ENCODE results near the gene AUP1.
A peak's percentile ranks its signal among the peaks of the same experiment; 100 is the strongest.
"Not testable (repeated sequence)": the region's sequence is repeated elsewhere in the genome, so short reads cannot be mapped to it uniquely, and the experiment has no call there.

Gene AUP1

DNA sequence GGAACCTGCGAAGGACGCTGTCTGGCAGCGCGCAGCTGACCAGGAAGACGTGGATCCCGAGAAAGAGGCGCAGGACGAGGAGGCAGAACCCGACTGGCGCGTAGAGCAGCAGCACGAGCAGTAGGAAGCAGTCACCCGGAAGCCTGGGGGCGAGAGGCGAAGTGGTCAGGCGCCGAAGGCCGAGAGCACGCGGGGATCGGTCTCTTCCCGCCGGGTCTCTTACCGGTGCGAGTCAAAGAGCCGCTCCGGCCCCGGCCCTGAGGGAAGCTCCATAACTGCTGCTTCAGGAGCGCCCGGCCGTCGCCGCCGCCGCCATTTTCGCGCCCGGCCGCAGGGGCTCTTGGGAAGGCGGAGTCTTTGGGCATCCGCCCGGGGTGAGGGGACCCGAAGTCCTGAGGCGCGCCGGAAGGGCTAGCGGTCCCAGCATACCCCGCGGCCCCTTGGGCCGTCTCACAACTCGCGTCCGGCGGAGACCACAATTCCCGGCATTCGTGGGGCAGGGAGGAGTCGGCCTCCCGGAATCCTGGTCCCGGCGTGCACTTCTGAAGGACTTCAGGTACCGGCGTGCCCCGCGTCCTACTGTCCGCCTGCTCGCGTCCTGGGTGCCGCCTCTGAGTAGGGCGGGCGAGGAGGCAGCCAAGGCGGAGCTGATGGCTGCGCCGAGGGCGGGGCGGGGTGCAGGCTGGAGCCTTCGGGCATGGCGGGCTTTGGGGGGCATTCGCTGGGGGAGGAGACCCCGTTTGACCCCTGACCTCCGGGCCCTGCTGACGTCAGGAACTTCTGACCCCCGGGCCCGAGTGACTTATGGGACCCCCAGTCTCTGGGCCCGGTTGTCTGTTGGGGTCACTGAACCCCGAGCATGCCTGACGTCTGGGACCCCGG, at the start of gene AUP1, which contains the start of gene HTRA2:
TSS of gene AUP1 (minus strand) at position 350 of the 882 bp plus-strand sequence. CDS start at position 273, 77 bp downstream.
TSS of gene HTRA2 (plus strand) at position 577 of the 882 bp plus-strand sequence. CDS start at position 651, 74 bp downstream.
- peak; percentile 93 for DNase-seq

GRCh38 chr2:74578408-74578807, 48.9 kb upstream of the AUP1 start:
- no peak for DNase-seq

DNA sequence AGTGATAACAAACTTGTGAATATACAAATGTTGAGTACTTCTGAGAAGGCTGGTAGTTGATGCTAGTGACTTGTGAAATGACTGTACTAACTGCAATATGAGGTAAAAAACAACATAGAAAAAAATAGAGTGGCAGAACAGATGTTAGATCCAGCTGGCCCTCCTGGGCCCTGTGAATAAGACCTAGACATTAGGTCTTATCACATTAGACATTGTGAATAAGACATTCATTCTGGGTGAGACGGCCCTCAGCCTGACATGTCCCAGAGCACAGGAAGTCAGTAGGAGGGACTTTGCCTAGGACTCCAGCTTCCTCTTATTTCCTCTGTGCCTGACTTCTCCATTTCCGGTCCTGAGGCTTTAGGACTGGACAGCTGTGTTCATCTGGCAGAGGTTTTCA, 47.9 kb upstream of the AUP1 start:
- no peak for DNase-seq

DNA sequence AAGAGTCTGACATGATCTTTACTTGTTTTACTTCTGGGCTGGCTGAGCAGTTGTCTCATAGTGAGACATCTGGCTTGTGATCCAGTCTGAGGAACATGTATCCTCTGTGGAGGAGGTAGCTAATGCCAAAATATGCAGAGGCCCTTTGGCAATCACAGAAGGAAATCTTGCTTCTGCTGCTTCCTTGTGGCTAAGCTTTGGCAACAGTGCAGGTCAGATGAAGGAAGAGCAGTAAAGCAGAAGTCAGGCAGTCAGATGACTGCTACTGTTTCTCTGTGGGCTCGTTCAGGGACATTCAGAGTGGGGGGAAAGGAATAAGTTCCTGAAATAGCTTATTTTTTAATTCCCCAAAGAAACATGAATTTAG, 47.3 kb upstream of the AUP1 start:
- no peak for DNase-seq

DNA sequence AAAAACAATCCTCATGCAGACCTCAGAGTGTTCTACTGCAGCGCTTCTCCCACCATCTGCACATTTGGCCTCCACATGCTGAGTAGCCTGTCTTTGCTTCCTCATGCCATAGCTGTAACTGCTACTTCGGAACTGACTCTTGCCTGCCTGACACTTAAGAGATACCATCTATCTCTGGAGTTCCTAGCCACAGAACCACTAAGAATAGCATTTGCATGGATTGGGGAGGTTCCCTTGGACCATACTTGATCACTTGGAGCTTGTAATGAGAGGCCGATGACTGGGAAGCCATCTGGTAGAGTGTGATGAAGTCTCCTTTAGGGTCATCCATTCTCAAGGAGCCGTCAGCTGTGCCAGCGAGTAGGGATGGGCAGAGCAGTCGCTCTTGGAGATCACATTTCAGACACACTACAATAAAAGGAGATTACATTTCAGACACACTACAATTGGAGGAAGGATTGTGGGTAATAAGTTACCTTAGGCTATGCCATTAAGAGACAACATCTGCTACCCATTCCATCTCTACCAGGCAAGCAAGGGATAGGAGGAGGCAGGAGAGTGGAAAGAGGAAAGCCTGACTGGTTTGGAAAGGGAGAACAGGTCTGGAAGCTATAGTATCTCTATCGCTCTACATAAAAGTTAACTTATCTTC, 46.8 kb upstream of the AUP1 start:
- DNase-seq, result no peak

- DNase-seq, result no peak
These were observed 45.8 kb upstream of the AUP1 start for GRCh38 chr2:74575320-74575719.

- DNase-seq, result no peak
These were observed 44.4 kb upstream of the AUP1 start for GRCh38 chr2:74573747-74574562.

DNA sequence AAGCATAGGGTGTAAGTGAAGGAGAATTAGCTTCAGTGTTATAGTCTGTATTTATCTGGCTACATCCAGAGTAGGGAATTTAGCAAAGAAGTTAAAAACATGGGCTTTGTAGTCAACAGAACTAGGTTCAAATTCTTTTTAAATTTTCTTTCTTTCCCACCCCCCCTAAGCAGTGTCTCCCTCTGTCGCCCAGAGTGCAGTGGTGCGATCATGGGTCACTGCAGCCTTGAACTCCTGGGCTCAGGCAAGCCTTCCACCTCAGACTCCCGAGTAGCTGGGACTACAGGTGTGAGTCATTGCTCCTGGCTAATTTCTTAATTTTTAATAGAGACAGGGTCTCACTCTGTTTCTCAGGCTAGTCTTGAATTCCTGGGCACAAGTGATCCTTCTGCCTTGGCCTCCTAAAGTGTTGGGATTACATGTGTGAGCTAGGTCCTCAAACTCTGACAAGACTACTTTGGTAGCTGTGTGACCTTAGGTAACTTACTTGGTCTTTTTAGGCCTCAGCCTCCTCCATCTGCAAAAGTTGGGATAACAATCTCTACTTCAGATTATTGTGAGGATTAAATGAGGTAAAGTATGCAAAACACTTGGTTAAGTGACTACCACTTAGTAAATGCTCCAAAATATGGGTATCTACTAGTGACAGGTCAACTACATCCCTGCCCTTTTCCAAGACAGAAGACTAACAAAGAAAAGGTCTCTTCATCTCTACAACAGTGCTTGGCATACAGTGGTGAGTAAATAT, 42.8 kb upstream of the AUP1 start:
- no peak for DNase-seq

GRCh38 chr2:74571058-74571457, 41.6 kb upstream of the AUP1 start:
- no peak for DNase-seq

DNA sequence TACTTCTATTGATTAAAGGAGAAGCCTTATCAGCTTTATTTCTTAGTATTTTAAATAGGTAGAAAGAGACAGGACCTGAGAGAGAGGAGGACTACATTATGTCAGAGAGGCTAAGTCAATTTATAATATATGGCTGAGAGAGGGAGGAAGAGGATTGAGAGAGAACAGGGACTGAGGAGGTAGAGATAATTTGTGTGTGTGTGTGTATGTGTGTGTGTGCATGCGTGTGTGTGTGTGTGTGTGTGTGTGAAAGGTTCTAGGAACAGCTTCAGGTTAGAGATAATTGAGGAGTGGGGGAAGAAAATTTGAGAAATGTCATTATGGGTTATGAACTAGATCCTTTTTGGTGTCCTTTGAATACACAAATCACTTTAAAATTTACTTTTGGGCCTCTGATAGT, 40.2 kb upstream of the AUP1 start:
- DNase-seq, result no peak

- DNase-seq, result no peak
These were observed 38.4 kb upstream of the AUP1 start for GRCh38 chr2:74567881-74568280.

DNA sequence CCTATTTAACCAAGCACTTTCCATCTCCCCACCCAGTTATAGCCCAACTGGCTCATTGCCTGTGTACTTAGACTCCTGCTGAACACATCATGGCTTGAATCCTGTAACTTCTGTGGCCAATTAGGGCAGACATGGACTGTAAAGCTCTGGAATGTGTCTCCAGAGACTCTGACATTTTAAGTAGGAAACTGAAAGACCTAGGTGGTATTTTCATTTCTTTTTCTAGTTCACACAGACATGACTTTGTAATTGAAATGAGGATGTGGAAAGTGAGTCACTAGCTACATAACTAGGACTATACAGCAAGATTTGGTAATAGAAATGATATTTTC, 37.2 kb upstream of the AUP1 start:
- DNase-seq, result no peak

DNA sequence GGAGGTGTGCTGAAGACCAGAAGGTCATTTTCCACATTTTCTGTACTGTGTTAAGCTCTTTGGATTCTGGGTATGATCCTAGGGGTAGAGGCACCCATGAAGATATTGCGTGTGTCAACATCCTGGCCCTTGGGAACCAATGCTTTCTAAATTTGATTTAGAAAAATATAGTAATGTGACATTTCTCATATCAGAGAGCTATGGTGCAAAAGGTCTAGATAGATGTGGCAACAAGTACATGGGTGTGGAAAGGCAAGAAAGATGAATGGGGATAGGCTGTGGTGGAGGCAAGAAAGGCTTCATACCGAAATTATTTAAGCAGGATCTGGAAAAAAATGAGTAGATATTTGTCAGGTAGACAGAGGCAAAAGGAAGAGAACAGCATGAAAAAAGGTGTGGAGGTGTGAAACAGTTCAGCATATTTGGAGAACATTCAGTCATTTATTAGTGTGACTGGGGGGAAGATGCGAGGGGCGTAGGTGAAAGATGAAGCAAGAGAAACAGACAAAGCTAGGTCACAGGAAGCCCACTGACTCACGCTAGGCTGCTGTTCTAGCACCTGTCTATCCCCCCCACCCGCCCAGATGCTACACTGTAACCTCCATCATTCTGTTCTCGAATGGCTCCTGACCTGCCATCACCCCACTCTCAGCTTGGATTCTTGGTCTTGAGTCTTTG, 36.7 kb upstream of the AUP1 start:
- no peak for DNase-seq

- no peak for DNase-seq
These were observed 34.7 kb upstream of the AUP1 start for GRCh38 chr2:74564222-74564621.

GRCh38 chr2:74562126-74562775, 32.7 kb upstream of the AUP1 start:
- DNase-seq, result no peak

- not testable (repeated sequence) for DNase-seq
These were observed 31.5 kb upstream of the AUP1 start for GRCh38 chr2:74561022-74561421.

DNA sequence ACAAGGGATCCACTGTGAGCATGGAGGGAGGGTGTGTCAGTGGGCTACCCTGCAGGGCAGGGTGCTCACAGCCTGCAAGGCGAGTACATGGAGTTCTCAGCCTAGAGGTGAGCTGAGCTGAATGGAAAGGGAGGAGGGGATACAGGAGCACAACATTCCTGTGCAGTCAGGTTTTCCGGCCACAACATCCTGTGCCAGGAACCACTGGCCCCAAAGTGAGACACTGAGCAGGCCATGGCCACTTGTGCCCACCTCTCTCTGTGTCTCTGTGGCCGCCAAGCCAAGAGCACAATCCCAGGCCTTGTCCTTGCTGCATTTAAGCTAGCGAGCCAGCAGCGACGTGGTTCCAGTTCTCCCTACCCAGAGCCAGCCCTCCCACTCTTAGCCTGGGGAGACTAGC, 31.1 kb upstream of the AUP1 start:
- DNase-seq, result no peak

- DNase-seq, result no peak
These were observed 30.4 kb upstream of the AUP1 start for GRCh38 chr2:74559912-74560311.

DNA sequence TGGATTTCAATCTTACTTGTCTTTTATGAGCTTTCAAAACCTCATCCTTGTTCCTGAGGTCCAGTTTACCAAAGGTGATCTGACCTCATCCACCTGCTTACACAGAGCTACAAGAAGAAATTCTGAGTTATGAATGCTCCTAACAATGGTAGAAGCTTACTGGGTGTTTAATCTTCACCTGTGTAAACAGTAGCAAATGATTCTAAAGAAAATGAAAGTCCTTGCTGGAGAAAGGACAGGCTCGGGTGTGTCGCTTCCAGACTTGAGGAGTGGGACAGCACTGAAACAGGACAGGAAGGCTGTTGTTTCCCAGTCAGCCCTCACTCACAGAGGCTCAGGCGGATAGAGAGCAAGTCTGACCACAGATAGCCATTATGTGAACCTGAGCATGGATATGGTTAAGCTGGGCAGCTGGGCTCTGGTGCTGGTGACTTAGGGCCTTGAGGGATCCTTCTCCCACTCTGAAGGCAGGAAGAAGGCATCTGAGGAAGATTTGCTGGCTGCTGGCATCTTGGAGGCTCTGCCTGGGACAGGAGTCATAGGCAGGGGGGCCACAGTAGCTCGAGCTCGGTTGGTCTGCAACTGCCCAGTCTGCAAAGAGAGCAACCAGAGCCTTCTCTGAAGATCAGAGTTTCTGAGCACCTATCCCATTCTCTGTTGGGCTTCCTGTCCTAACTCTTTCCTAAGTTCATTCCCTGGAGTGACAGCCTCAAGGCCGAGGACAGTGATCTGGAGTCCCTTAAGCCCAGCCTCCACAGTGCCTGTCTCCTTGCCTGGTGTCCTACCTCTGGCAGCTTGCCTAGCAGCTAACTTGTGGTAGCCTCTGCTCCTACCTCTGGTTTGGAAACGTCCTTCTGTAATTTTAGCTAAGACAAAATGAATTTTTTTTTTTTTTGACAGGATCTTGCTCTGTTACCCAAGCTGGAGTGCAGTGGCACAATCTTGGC, 29.1 kb upstream of the AUP1 start:
- no peak for DNase-seq

GRCh38 chr2:74556831-74557370, 27.4 kb upstream of the AUP1 start:
- no peak for DNase-seq

Data from NCI-H1092 (cell line).